Esophagus squamous epithelium (tissue), 4 donors: ENCODE data around the gene LRRC45.

Experiments
- POLR2A ChIP-seq, 4 donors: fragments of 450-650 bp; IDR thresholded peaks; one replicate each; pipeline ENCODE4 v1.6.1; 2017; ENCODE audit warnings: antibody characterized with exemption in 4 of 4, mild to moderate bottlenecking in 4 of 4, moderate library complexity in 3 of 4
- TF ChIP-seq, protein P1 (sequence below), 6 experiments: fragments of 450-650 bp in 4 of 6; fragments of 200-600 bp in 2 of 6; sonication (generic) in 2 of 6; IDR thresholded peaks; one replicate each; pipeline ENCODE4 v1.5.1; 2016 to 2019; ENCODE audit warnings: antibody characterized with exemption in 6 of 6, mild to moderate bottlenecking in 4 of 6, moderate library complexity in 4 of 6

DNA sequence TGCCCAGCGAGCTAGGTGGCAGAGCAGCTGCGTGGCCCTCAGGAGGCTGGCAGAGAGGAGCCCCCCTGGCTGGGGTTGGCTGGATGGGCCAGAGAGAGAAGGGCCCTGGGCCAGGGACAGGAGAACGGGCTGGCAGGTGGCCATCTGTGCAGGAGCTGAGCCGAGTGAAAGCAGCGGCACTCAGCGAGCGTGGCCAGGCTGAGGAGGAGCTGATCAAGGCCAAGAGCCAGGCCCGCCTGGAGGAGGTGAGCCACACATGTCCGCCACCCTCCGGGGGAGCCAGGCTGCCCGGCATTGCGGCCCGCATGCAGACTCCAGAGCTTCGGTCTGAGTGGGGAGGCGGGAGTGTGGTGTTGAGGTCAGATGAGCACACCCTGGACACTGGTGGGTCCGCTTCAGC is 6.3 kb downstream of the LRRC45 start:
- TF ChIP-seq, protein P1, sequence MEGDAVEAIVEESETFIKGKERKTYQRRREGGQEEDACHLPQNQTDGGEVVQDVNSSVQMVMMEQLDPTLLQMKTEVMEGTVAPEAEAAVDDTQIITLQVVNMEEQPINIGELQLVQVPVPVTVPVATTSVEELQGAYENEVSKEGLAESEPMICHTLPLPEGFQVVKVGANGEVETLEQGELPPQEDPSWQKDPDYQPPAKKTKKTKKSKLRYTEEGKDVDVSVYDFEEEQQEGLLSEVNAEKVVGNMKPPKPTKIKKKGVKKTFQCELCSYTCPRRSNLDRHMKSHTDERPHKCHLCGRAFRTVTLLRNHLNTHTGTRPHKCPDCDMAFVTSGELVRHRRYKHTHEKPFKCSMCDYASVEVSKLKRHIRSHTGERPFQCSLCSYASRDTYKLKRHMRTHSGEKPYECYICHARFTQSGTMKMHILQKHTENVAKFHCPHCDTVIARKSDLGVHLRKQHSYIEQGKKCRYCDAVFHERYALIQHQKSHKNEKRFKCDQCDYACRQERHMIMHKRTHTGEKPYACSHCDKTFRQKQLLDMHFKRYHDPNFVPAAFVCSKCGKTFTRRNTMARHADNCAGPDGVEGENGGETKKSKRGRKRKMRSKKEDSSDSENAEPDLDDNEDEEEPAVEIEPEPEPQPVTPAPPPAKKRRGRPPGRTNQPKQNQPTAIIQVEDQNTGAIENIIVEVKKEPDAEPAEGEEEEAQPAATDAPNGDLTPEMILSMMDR (IDR thresholded peaks at IDR 0.05), result no peak
- no peak for TF ChIP-seq POLR2A (IDR thresholded peaks at IDR 0.05)
